WTC11 (cell line): ENCODE results near the gene HMCN1. TPM values are rescaled to one million over a fixed set of nuclear protein-coding genes. Genes with fewer than 3 reads are reported as not detected.

ENCODE experiments used
- ATAC-seq: fragments of 200-7000 bp; cut with Tn5 transposase; 2 replicates; pipeline ENCODE4 v1.10.0; 2021; ENCODE audit warnings: mild to moderate bottlenecking, moderate library complexity
- CTCF ChIA-PET: fragments of 300-600 bp; sonication (Branson Sonifier 250); formaldehyde crosslinking; loops from one replicate; lab custom pipeline; 2021; ENCODE audit warnings: antibody characterized with exemption; lab: Charles Lee
- POLR2A ChIA-PET: fragments of 350-600 bp; sonication (Branson Sonifier 250); formaldehyde crosslinking; loops from one replicate; lab custom pipeline; 2021; ENCODE audit warnings: antibody characterized with exemption; lab: Charles Lee
- DNase-seq: peaks from one replicate; pipeline ENCODE4 v3.0.0; 2021; ENCODE audit warnings: low spot score
- H3K27ac Mint-ChIP-seq: 2 replicates; pipeline ENCODE4 v1.8.0; 2021; ENCODE audit warnings: mixed read lengths
- H3K27me3 Mint-ChIP-seq: 2 replicates; pipeline ENCODE4 v1.8.0; 2021; ENCODE audit warnings: low read depth, mild to moderate bottlenecking, moderate library complexity, mixed read lengths
- H3K36me3 Mint-ChIP-seq: 2 replicates; pipeline ENCODE4 v1.8.0; 2021; ENCODE audit warnings: mixed read lengths
- H3K4me1 Mint-ChIP-seq: 2 replicates; pipeline ENCODE4 v1.8.0; 2022; ENCODE audit warnings: mixed read lengths
- H3K4me3 Mint-ChIP-seq: 2 replicates; pipeline ENCODE4 v1.8.0; 2021; ENCODE audit warnings: mild to moderate bottlenecking, moderate library complexity, mixed read lengths
- H3K9me3 Mint-ChIP-seq: 2 replicates; pipeline ENCODE4 v1.8.0; 2021; ENCODE audit warnings: mixed read lengths
- FOXK1 ChIP-seq: sonication (generic); formaldehyde crosslinking; IDR thresholded peaks from 2 replicates; pipeline ENCODE4 v1.8.0; 2022; ENCODE audit warnings: mild to moderate bottlenecking, moderate library complexity, missing genetic modification reagents
- GRHL2 ChIP-seq: fragments of 250-450 bp; sonication (Bioruptor Pico); IDR thresholded peaks from 2 replicates; pipeline ENCODE4 v1.8.0; 2022; ENCODE audit warnings: mild to moderate bottlenecking, moderate library complexity; ENCODE audit not compliant: insufficient replicate concordance, severe bottlenecking
- NFYB ChIP-seq: sonication (generic); formaldehyde crosslinking; conservative IDR thresholded peaks from 2 replicates; pipeline ENCODE4 v1.8.0; 2022; ENCODE audit warnings: low read depth, missing genetic modification reagents
- TCF7 ChIP-seq: sonication (generic); formaldehyde crosslinking; IDR thresholded peaks from 2 replicates; pipeline ENCODE4 v1.8.0; 2022; ENCODE audit warnings: mild to moderate bottlenecking, low read depth, missing genetic modification reagents, moderate library complexity
- ZBTB21 ChIP-seq: sonication (generic); formaldehyde crosslinking; IDR thresholded peaks from 2 replicates; pipeline ENCODE4 v1.8.1; 2023; ENCODE audit warnings: mild to moderate bottlenecking, missing genetic modification reagents, borderline replicate concordance
- ZNF121 ChIP-seq: sonication (generic); formaldehyde crosslinking; IDR thresholded peaks from 2 replicates; pipeline ENCODE4 v1.8.0; 2023; ENCODE audit warnings: missing genetic modification reagents
- ZNF423 ChIP-seq: fragments of 250-450 bp; sonication (Bioruptor Pico); IDR thresholded peaks from 2 replicates; pipeline ENCODE4 v2.1.2; 2022; ENCODE audit warnings: mild to moderate bottlenecking, moderate library complexity
- total RNA-seq: library from RNA; stranded (reverse); gene quantifications from 3 replicates; pipeline ENCODE4 v1.2.3, GENCODE V29; 2021
- TF ChIP-seq, protein P1 (sequence below): sonication (generic); formaldehyde crosslinking; IDR thresholded peaks from 2 replicates; pipeline ENCODE4 v1.8.1; 2022; ENCODE audit warnings: mild to moderate bottlenecking, missing genetic modification reagents, moderate library complexity, borderline replicate concordance
- TF ChIP-seq, protein P2 (sequence below): fragments of 250-450 bp; sonication (Bioruptor Pico); IDR thresholded peaks from 2 replicates; pipeline ENCODE4 v1.9.0; 2021; ENCODE audit warnings: mild to moderate bottlenecking
- TF ChIP-seq, protein P3 (sequence below): sonication (generic); formaldehyde crosslinking; IDR thresholded peaks from 2 replicates; pipeline ENCODE4 v1.8.1; 2023; ENCODE audit warnings: mild to moderate bottlenecking, missing genetic modification reagents, moderate library complexity
- TF ChIP-seq, protein P4 (sequence below): fragments of 200-600 bp; IDR thresholded peaks from 2 replicates; pipeline ENCODE4 v1.8.0; 2022; ENCODE audit warnings: antibody characterized with exemption
- TF ChIP-seq, protein P5 (sequence below): sonication (generic); formaldehyde crosslinking; IDR thresholded peaks from 2 replicates; pipeline ENCODE4 v1.8.0; 2023; ENCODE audit warnings: missing genetic modification reagents
- TF ChIP-seq, protein P6 (sequence below): sonication (generic); formaldehyde crosslinking; IDR thresholded peaks from 2 replicates; pipeline ENCODE4 v1.8.0; 2023; ENCODE audit warnings: mild to moderate bottlenecking, missing genetic modification reagents
- TF ChIP-seq, protein P7 (sequence below): sonication (generic); formaldehyde crosslinking; IDR thresholded peaks from 2 replicates; pipeline ENCODE4 v1.8.1; 2023; ENCODE audit warnings: mild to moderate bottlenecking, missing genetic modification reagents

Gene HMCN1
- total RNA-seq, 1 experiment from 2014 or later: 5.6 TPM

DNA sequence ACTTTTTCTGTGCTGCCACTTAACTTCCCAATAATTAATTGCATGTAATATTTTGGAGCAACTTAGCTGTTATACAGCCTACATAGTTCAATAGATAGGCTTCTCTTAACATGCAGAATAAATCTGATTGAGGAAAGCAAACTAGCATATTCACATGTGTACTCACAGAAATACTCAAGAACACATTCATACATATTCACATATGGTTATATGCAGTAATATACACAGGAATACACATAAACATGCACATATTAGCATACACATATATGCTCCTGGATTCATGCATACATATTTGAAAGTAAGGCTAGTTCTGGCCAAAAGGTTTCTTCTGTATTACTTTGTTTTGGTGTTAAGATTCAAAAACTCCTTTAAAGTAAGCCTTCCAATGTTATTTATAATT, 73.1 kb downstream of the HMCN1 start:
- no peak overlapping the region for H3K27ac Mint-ChIP-seq
- POLR2A ChIA-PET: no interaction called here
- no peaks in the 10 kb centered on the region for H3K27me3 Mint-ChIP-seq
- H3K36me3 Mint-ChIP-seq: no peaks in the 10 kb centered on the region
- TF ChIP-seq, protein P1, sequence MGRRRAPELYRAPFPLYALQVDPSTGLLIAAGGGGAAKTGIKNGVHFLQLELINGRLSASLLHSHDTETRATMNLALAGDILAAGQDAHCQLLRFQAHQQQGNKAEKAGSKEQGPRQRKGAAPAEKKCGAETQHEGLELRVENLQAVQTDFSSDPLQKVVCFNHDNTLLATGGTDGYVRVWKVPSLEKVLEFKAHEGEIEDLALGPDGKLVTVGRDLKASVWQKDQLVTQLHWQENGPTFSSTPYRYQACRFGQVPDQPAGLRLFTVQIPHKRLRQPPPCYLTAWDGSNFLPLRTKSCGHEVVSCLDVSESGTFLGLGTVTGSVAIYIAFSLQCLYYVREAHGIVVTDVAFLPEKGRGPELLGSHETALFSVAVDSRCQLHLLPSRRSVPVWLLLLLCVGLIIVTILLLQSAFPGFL (CRISPR knock-in tag): no peak
- TF ChIP-seq, protein P2, sequence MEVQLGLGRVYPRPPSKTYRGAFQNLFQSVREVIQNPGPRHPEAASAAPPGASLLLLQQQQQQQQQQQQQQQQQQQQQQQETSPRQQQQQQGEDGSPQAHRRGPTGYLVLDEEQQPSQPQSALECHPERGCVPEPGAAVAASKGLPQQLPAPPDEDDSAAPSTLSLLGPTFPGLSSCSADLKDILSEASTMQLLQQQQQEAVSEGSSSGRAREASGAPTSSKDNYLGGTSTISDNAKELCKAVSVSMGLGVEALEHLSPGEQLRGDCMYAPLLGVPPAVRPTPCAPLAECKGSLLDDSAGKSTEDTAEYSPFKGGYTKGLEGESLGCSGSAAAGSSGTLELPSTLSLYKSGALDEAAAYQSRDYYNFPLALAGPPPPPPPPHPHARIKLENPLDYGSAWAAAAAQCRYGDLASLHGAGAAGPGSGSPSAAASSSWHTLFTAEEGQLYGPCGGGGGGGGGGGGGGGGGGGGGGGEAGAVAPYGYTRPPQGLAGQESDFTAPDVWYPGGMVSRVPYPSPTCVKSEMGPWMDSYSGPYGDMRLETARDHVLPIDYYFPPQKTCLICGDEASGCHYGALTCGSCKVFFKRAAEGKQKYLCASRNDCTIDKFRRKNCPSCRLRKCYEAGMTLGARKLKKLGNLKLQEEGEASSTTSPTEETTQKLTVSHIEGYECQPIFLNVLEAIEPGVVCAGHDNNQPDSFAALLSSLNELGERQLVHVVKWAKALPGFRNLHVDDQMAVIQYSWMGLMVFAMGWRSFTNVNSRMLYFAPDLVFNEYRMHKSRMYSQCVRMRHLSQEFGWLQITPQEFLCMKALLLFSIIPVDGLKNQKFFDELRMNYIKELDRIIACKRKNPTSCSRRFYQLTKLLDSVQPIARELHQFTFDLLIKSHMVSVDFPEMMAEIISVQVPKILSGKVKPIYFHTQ (CRISPR knock-in tag): no peak
- TF ChIP-seq ZNF121 (CRISPR knock-in tag) (no peak), ZNF423 (CRISPR knock-in tag) (no peak), GRHL2 (CRISPR knock-in tag) (no peak), TCF7 (CRISPR knock-in tag) (no peak), NFYB (CRISPR knock-in tag) (no peak), FOXK1 (no peak), ZBTB21 (CRISPR knock-in tag) (no peak)
- TF ChIP-seq, protein P3, sequence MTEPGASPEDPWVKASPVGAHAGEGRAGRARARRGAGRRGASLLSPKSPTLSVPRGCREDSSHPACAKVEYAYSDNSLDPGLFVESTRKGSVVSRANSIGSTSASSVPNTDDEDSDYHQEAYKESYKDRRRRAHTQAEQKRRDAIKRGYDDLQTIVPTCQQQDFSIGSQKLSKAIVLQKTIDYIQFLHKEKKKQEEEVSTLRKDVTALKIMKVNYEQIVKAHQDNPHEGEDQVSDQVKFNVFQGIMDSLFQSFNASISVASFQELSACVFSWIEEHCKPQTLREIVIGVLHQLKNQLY (CRISPR knock-in tag): no peak
- TF ChIP-seq, protein P4, sequence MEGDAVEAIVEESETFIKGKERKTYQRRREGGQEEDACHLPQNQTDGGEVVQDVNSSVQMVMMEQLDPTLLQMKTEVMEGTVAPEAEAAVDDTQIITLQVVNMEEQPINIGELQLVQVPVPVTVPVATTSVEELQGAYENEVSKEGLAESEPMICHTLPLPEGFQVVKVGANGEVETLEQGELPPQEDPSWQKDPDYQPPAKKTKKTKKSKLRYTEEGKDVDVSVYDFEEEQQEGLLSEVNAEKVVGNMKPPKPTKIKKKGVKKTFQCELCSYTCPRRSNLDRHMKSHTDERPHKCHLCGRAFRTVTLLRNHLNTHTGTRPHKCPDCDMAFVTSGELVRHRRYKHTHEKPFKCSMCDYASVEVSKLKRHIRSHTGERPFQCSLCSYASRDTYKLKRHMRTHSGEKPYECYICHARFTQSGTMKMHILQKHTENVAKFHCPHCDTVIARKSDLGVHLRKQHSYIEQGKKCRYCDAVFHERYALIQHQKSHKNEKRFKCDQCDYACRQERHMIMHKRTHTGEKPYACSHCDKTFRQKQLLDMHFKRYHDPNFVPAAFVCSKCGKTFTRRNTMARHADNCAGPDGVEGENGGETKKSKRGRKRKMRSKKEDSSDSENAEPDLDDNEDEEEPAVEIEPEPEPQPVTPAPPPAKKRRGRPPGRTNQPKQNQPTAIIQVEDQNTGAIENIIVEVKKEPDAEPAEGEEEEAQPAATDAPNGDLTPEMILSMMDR: no peak
- TF ChIP-seq, protein P5, sequence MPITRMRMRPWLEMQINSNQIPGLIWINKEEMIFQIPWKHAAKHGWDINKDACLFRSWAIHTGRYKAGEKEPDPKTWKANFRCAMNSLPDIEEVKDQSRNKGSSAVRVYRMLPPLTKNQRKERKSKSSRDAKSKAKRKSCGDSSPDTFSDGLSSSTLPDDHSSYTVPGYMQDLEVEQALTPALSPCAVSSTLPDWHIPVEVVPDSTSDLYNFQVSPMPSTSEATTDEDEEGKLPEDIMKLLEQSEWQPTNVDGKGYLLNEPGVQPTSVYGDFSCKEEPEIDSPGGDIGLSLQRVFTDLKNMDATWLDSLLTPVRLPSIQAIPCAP (CRISPR knock-in tag): no peak
- TF ChIP-seq, protein P6, sequence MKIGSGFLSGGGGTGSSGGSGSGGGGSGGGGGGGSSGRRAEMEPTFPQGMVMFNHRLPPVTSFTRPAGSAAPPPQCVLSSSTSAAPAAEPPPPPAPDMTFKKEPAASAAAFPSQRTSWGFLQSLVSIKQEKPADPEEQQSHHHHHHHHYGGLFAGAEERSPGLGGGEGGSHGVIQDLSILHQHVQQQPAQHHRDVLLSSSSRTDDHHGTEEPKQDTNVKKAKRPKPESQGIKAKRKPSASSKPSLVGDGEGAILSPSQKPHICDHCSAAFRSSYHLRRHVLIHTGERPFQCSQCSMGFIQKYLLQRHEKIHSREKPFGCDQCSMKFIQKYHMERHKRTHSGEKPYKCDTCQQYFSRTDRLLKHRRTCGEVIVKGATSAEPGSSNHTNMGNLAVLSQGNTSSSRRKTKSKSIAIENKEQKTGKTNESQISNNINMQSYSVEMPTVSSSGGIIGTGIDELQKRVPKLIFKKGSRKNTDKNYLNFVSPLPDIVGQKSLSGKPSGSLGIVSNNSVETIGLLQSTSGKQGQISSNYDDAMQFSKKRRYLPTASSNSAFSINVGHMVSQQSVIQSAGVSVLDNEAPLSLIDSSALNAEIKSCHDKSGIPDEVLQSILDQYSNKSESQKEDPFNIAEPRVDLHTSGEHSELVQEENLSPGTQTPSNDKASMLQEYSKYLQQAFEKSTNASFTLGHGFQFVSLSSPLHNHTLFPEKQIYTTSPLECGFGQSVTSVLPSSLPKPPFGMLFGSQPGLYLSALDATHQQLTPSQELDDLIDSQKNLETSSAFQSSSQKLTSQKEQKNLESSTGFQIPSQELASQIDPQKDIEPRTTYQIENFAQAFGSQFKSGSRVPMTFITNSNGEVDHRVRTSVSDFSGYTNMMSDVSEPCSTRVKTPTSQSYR (CRISPR knock-in tag): no peak
- TF ChIP-seq, protein P7, sequence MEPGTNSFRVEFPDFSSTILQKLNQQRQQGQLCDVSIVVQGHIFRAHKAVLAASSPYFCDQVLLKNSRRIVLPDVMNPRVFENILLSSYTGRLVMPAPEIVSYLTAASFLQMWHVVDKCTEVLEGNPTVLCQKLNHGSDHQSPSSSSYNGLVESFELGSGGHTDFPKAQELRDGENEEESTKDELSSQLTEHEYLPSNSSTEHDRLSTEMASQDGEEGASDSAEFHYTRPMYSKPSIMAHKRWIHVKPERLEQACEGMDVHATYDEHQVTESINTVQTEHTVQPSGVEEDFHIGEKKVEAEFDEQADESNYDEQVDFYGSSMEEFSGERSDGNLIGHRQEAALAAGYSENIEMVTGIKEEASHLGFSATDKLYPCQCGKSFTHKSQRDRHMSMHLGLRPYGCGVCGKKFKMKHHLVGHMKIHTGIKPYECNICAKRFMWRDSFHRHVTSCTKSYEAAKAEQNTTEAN (CRISPR knock-in tag): no peak
- ATAC-seq: no peak
- DNase-seq: no peak
- CTCF ChIA-PET: no interaction called here
- H3K9me3 Mint-ChIP-seq: no peaks in the 10 kb centered on the region
- no peak overlapping the region for H3K4me3 Mint-ChIP-seq
- peaks cover 23% of the 10 kb centered on the region for H3K4me1 Mint-ChIP-seq
